HepG2 (cell line): ENCODE measurements around the gene FNDC3B. TPM values are rescaled to one million over a fixed set of nuclear protein-coding genes. Genes with fewer than 3 reads are reported as not detected.

Experiments
- ATAC-seq: fragments of 200-7000 bp; cut with Tn5 transposase; 3 replicates; pipeline ENCODE4 v1.9.1; 2020; ENCODE audit warnings: mild to moderate bottlenecking, moderate library complexity
- BruUV-seq: library from RNA; stranded (reverse); fragments of 400-500 nt; replicated peaks from 2 replicates; lab custom pipeline; 2021; lab: Mats Ljungman, UMichigan
- CTCF ChIA-PET: fragments of 300-600 bp; formaldehyde crosslinking; extraction: SDS; loops from one replicate; lab custom pipeline; 2021; ENCODE audit warnings: low total read pairs, inconsistent platforms, low intra/inter-chr PET ratio; lab: Yijun Ruan, JAX
- POLR2A ChIA-PET: fragments of 350-600 bp; sonication (Branson Sonifier 250); formaldehyde crosslinking; loops from one replicate; lab custom pipeline; 2020; ENCODE audit warnings: antibody characterized with exemption, inconsistent platforms; lab: Yijun Ruan, JAX
- DNase-seq: peaks from one replicate; pipeline ENCODE4 v3.0.0-alpha.2; 2015; ENCODE audit warnings: low spot score
- FAIRE-seq: peaks from 3 replicates; lab custom pipeline; 2011; peaks lifted over from hg19 to GRCh38; lab: Jason Lieb, UNC
- H2AFZ ChIP-seq: one replicate; pipeline ENCODE4 v1.6.1; 2011; ENCODE audit warnings: low read length, inconsistent platforms
- H3K27ac ChIP-seq: fragments of 300-600 bp; 3 replicates; pipeline ENCODE4 v1.8.0; 2011; ENCODE audit warnings: mixed run types, mild to moderate bottlenecking, mixed read lengths, low read length, inconsistent platforms; ENCODE audit not compliant: insufficient read depth; ENCODE audit errors: extremely low read length
- H3K27me3 ChIP-seq, 2 experiments: fragments of 200-600 bp in 1 of 2; 2 replicates in 1 of 2; 3 replicates in 1 of 2; pipeline versions ENCODE4 v1.6.0 to v1.8.0; 2011; ENCODE audit warnings: low read length in 2 of 2, mild to moderate bottlenecking in 2 of 2, moderate library complexity in 2 of 2, inconsistent platforms in 1 of 2; ENCODE audit not compliant: insufficient read depth in 2 of 2, control insufficient read depth in 1 of 2
- H3K36me3 ChIP-seq, 2 experiments: fragments of 200-600 bp in 1 of 2; replicated peaks in 1 of 2; 2 replicates in 1 of 2; 3 replicates in 1 of 2; pipeline versions ENCODE4 v1.5.1 to v1.8.0; 2011; ENCODE audit warnings: low read length in 2 of 2, inconsistent platforms in 1 of 2; ENCODE audit not compliant: insufficient read depth in 2 of 2, control insufficient read depth in 1 of 2
- H3K4me1 ChIP-seq: 2 replicates; pipeline ENCODE4 v1.5.1; 2012; ENCODE audit warnings: low read length, inconsistent platforms; ENCODE audit not compliant: insufficient read depth
- H3K4me2 ChIP-seq: 2 replicates; pipeline ENCODE4 v1.6.0; 2011; ENCODE audit warnings: low read depth, low read length, inconsistent platforms
- H3K4me3 ChIP-seq, 3 experiments: fragments of 200-600 bp in 1 of 3; sonication (generic), shearing (Covaris generic) in 1 of 3; replicated peaks in 1 of 3; 2 replicates each; pipeline ENCODE4 v1.5.1; 2011 to 2016; ENCODE audit warnings: low read length in 3 of 3, inconsistent platforms in 2 of 3, low read depth in 2 of 3, mild to moderate bottlenecking in 2 of 3, control low read depth in 1 of 3, mixed read lengths in 1 of 3; ENCODE audit not compliant: insufficient read depth in 1 of 3
- H3K79me2 ChIP-seq: one replicate; pipeline ENCODE4 v1.6.1; 2011; ENCODE audit warnings: low read length, inconsistent platforms; ENCODE audit not compliant: insufficient read depth
- H3K9ac ChIP-seq: 2 replicates; pipeline ENCODE4 v1.6.0; 2011; ENCODE audit warnings: mild to moderate bottlenecking, low read depth, low read length, inconsistent platforms; ENCODE audit not compliant: insufficient read depth
- H3K9me3 ChIP-seq: 2 replicates; pipeline ENCODE4 v1.5.1; 2012; ENCODE audit warnings: mild to moderate bottlenecking, low read length
- H4K20me1 ChIP-seq: 2 replicates; pipeline ENCODE4 v1.6.0; 2011; ENCODE audit warnings: inconsistent platforms, mild to moderate bottlenecking, low read length, moderate library complexity; ENCODE audit not compliant: insufficient read depth
- AGO2 ChIP-seq: fragments of 200-400 bp; formaldehyde crosslinking; optimal IDR thresholded peaks from 2 replicates; pipeline ENCODE3; 2017; ENCODE audit warnings: mild to moderate bottlenecking, low read depth, low read length, moderate library complexity
- HMGA1 ChIP-seq: sonication (generic); formaldehyde crosslinking; conservative IDR thresholded peaks from 2 replicates; pipeline ENCODE4 v1.4.0; 2020; ENCODE audit warnings: missing genetic modification reagents
- RBM22 ChIP-seq: fragments of 200-400 bp; formaldehyde crosslinking; optimal IDR thresholded peaks from 2 replicates; pipeline ENCODE3; 2017; ENCODE audit warnings: mild to moderate bottlenecking, low read length, moderate library complexity
- SMAD3 ChIP-seq: sonication (generic); formaldehyde crosslinking; IDR thresholded peaks from 2 replicates; pipeline ENCODE4 v1.4.0; 2020; ENCODE audit warnings: missing genetic modification reagents
- ZBTB21 ChIP-seq: sonication (generic); formaldehyde crosslinking; IDR thresholded peaks from 2 replicates; pipeline ENCODE4 v1.4.0; 2020; ENCODE audit warnings: missing genetic modification reagents
- ZNF18 ChIP-seq: sonication (generic); formaldehyde crosslinking; IDR thresholded peaks from 2 replicates; pipeline ENCODE4 v1.8.0; 2022; ENCODE audit warnings: mild to moderate bottlenecking, missing genetic modification reagents; ENCODE audit not compliant: insufficient replicate concordance
- ZNF709 ChIP-seq: sonication (generic); formaldehyde crosslinking; IDR thresholded peaks from 2 replicates; pipeline ENCODE4 v1.5.0; 2020; ENCODE audit warnings: mild to moderate bottlenecking, missing genetic modification reagents
- WGBS: methylation state at CpG from one replicate; pipeline ENCODE4 v1.1.6; 2017; ENCODE audit warnings: low lambda C conversion rate; 5-methylcytosine and 5-hydroxymethylcytosine counted together
- in situ Hi-C: cut with HindIII; loops from 2 replicates; pipeline ENCODE4 v1.10.0; 2017; ENCODE audit warnings: low pct_unique_long_range_greater_than_20kb; ENCODE audit not compliant: extremely low pct_ligation_motif_present
- intact Hi-C: fragments of 100-400 bp; cut with micrococcal nuclease; formaldehyde crosslinking; loops from one replicate; pipeline ENCODE4 v1.10.0; 2022; ENCODE audit not compliant: unreplicated experiment
- polyA plus RNA-seq, 8 experiments: library from polyadenylated mRNA; depleted of rRNA in 3 of 8; stranded (reverse) in 7 of 8; unstranded in 1 of 8; fragments of >200 nt; fragmentation: Illumina TruSeq in 4 of 8; extraction: Trizol in 4 of 8; gene quantifications; 2 replicates each; pipeline versions ENCODE4 v1.2.1 to v1.2.3, GENCODE V29; 2011 to 2016; ENCODE audit warnings: low read depth in 4 of 8, missing spikeins in 1 of 8, mixed read lengths in 1 of 8; ENCODE audit not compliant: insufficient read depth in 1 of 8
- total RNA-seq, 5 experiments: library from RNA; depleted of rRNA; stranded (reverse); fragments of >200 nt; fragmentation: Illumina TruSeq; extraction: Trizol; gene quantifications; 2 replicates each; pipeline ENCODE4 v1.2.3, GENCODE V29; 2016; ENCODE audit warnings: low read depth in 1 of 5

Gene FNDC3B
- total and polyA plus RNA-seq, 2 of the 13 experiments (the other 11 are each of a cell fraction or from before 2014, with no cell fraction given) = 74.8 to 103 TPM

GRCh38 chr3:172283841-172284357 is 244.5 kb downstream of the FNDC3B start:
- POLR2A ChIA-PET = no interaction called here
- no TSS peak for BruUV-seq

GRCh38 chr3:172285844-172286243 is 246.5 kb downstream of the FNDC3B start:
- in situ Hi-C loops = no loop called here
- H3K27ac ChIP-seq = no peak overlapping the region

More at GRCh38 chr3:172283841-172284357, 244.5 kb downstream of the FNDC3B start:
- Histone ChIP-seq H3K9ac (no peak overlapping the region), H3K9me3 (no peaks in the 10 kb centered on the region), H3K79me2 (peaks cover 76% of the 10 kb centered on the region), H3K4me3 (no peak overlapping the region), H2AFZ (no peak overlapping the region), H4K20me1 (peaks cover 97% of the 10 kb centered on the region), H3K27me3 (no peaks in the 10 kb centered on the region), H3K4me1 (peaks cover 65% of the 10 kb centered on the region), H3K36me3 (peaks cover 37 to 90% of the 10 kb centered on the region in 2 experiments), H3K27ac (no peak overlapping the region), H3K4me2 (no peak overlapping the region)
- CTCF ChIA-PET = no interaction called here
- peak; percentile 9 for TF ChIP-seq AGO2
- no peak for TF ChIP-seq HMGA1 (CRISPR knock-in tag)
- DNase-seq = no peak
- no peak for FAIRE-seq
- intact Hi-C loops = no loop called here
- ATAC-seq = no peak
- in situ Hi-C loops = no loop called here
- WGBS = 86% methylated on average over 5 of the region's 5 CpGs

More at GRCh38 chr3:172285844-172286243, 246.5 kb downstream of the FNDC3B start:
- H3K4me3 ChIP-seq = no peak overlapping the region
- TF ChIP-seq RBM22 (peak; percentile 69), ZNF709 (CRISPR knock-in tag) (no peak), ZNF18 (CRISPR knock-in tag) (no peak), SMAD3 (CRISPR knock-in tag) (no peak), ZBTB21 (CRISPR knock-in tag) (no peak)
- TF ChIP-seq, all 625 proteins: peak for 1
- peaks cover 52% of the 10 kb centered on the region for H3K4me1 ChIP-seq
- peaks cover 73% of the 10 kb centered on the region for H3K79me2 ChIP-seq
- ChIA-PET CTCF (no interaction called here), POLR2A (no interaction called here)
- H2AFZ ChIP-seq = no peak overlapping the region
- DNase-seq (no peak), ATAC-seq (no peak), FAIRE-seq (no peak)
- peaks cover 97% of the 10 kb centered on the region for H4K20me1 ChIP-seq
- BruUV-seq = no TSS peak
- H3K9me3 ChIP-seq = no peaks in the 10 kb centered on the region
- H3K27me3 ChIP-seq = no peaks in the 10 kb centered on the region
- H3K36me3 ChIP-seq = peaks cover 37 to 94% of the 10 kb centered on the region in 2 experiments
- H3K9ac ChIP-seq = no peak overlapping the region
- H3K4me2 ChIP-seq = no peak overlapping the region
- 95% methylated on average over 4 of the region's 4 CpGs for WGBS
- intact Hi-C loops = no loop called here
